ENCODE measurements around the gene RREB1.

The RREB1 gene

GRCh38 chr6:7195339-7196018, 87.7 kb downstream of the RREB1 start:
- no peak for DNase-seq (ENCODE audit: low spot score)

- DNase-seq (ENCODE audit: low spot score) = no peak
Measured at GRCh38 chr6:7196019-7196402, 88.2 kb downstream of the RREB1 start.

- DNase-seq (ENCODE audit: low spot score) = no peak
Measured at GRCh38 chr6:7196685-7197283, 89.0 kb downstream of the RREB1 start.

- DNase-seq (ENCODE audit: low spot score) = no peak
Measured at GRCh38 chr6:7197747-7198146, 90.0 kb downstream of the RREB1 start.

- no peak for DNase-seq (ENCODE audit: low spot score)
Measured at GRCh38 chr6:7198833-7199800, 91.4 kb downstream of the RREB1 start.

GRCh38 chr6:7200598-7201443, 93.1 kb downstream of the RREB1 start:
- DNase-seq (ENCODE audit: low spot score) = no peak

- no peak for DNase-seq (ENCODE audit: low spot score)
Measured at GRCh38 chr6:7201444-7201731, 93.6 kb downstream of the RREB1 start.

GRCh38 chr6:7201732-7202541, 94.2 kb downstream of the RREB1 start:
- no peak for DNase-seq (ENCODE audit: low spot score)

- no peak for DNase-seq (ENCODE audit: low spot score)
Measured at GRCh38 chr6:7202950-7203349, 95.2 kb downstream of the RREB1 start.

- DNase-seq (ENCODE audit: low spot score) = no peak
Measured at GRCh38 chr6:7203939-7204338, 96.2 kb downstream of the RREB1 start.

GRCh38 chr6:7204726-7205125, 97.0 kb downstream of the RREB1 start:
- DNase-seq (ENCODE audit: low spot score) = peak; percentile 54

- DNase-seq (ENCODE audit: low spot score) = peak; percentile 2
Measured at GRCh38 chr6:7207720-7208119, 100.0 kb downstream of the RREB1 start.

- no peak for DNase-seq (ENCODE audit: low spot score)
Measured at GRCh38 chr6:7213416-7213815, 105.7 kb downstream of the RREB1 start.

- no peak for DNase-seq (ENCODE audit: low spot score)
Measured at GRCh38 chr6:7214468-7214867, 106.7 kb downstream of the RREB1 start.

- no peak for DNase-seq (ENCODE audit: low spot score)
Measured at GRCh38 chr6:7215131-7215530, 107.4 kb downstream of the RREB1 start.

GRCh38 chr6:7215798-7216231, 108.1 kb downstream of the RREB1 start:
- DNase-seq (ENCODE audit: low spot score) = no peak

- DNase-seq (ENCODE audit: low spot score) = no peak
Measured at GRCh38 chr6:7216941-7217621, 109.3 kb downstream of the RREB1 start.

- no peak for DNase-seq (ENCODE audit: low spot score)
Measured at GRCh38 chr6:7218406-7218988, 110.7 kb downstream of the RREB1 start.

- DNase-seq (ENCODE audit: low spot score) = no peak
Measured at GRCh38 chr6:7219310-7219709, 111.5 kb downstream of the RREB1 start.

GRCh38 chr6:7222197-7222596, 114.4 kb downstream of the RREB1 start:
- DNase-seq (ENCODE audit: low spot score) = no peak

Data from AG20443 (cell line).